Measurements from ENCODE around the gene TAT.
"Not testable (repeated sequence)": the region's sequence is repeated elsewhere in the genome, so short reads cannot be mapped to it uniquely, and the experiment has no call there.

The TAT gene

GRCh38 chr16:71584543-71585317 is 7.8 kb upstream of the TAT start:
- no peak for DNase-seq (ENCODE audit: low read depth in 2 of 2)

GRCh38 chr16:71582553-71582848 is 5.6 kb upstream of the TAT start:
- DNase-seq (ENCODE audit: low read depth in 2 of 2), result not testable (repeated sequence)

GRCh38 chr16:71574702-71575101 is 2.2 kb downstream of the TAT start:
- no peak for DNase-seq (ENCODE audit: low read depth in 2 of 2)

GRCh38 chr16:71573387-71574094 is 3.4 kb downstream of the TAT start:
- no peak for DNase-seq (ENCODE audit: low read depth in 2 of 2)

DNA sequence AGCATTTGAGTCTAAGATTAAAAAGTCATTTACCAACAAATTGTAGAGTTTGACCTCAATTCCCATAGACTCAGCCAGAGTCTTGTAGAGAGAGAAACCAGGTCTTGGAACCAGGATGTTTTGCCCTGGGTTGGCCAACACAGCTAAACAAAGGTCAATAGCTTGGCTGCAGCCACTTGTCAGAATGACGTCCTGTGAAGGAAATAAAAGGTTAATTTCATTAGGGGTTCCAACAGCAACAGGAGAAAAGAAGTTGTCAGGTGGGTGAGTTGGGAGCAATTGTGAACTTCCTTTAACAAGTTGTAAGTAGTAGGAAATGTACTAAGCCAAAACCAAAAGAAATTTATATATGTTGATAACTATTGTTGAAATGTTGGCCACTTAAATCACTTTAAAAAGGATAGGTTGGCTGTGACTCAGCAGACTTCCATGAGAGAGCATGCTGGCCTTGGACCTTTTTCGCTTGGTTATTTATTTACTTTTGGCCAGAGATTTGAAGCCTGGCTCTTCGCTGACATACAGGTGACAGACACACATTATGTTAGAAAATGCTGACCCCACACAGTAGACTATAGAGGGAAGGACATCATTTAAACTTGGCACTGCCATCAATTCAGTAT is 4.3 kb downstream of the TAT start:
- DNase-seq (ENCODE audit: low read depth in 2 of 2), result no peak

GRCh38 chr16:71570144-71570543 is 6.7 kb downstream of the TAT start:
- no peak for DNase-seq (ENCODE audit: low read depth in 2 of 2)

- no peak for DNase-seq (ENCODE audit: low read depth in 2 of 2)
Observed at GRCh38 chr16:71569621-71570020, 7.3 kb downstream of the TAT start.

DNA sequence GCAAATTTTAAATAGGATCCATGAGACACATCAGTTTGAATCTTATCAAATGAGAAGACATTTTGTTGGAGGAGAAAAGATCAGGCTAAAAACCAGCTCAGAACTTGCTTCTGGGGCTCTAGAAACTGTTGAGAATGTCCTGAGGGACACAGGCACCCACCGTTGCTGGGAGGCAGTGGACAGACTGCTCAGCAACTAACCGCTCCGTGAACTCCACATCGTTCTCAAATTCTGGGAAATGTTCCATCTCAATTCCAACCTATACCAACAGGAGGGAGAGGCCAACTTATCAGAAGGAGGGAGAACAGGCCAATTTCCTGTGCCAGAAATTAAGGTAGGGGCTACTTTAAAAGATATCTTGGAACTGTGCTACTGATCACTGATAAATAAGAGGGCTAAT is 8.3 kb downstream of the TAT start:
- no peak for DNase-seq (ENCODE audit: low read depth in 2 of 2)

GRCh38 chr16:71567931-71568330 is 9.0 kb downstream of the TAT start:
- DNase-seq (ENCODE audit: low read depth in 2 of 2), result no peak

- no peak for DNase-seq (ENCODE audit: low read depth in 2 of 2)
Observed at GRCh38 chr16:71565812-71566700, 10.8 kb downstream of the TAT start.

DNA sequence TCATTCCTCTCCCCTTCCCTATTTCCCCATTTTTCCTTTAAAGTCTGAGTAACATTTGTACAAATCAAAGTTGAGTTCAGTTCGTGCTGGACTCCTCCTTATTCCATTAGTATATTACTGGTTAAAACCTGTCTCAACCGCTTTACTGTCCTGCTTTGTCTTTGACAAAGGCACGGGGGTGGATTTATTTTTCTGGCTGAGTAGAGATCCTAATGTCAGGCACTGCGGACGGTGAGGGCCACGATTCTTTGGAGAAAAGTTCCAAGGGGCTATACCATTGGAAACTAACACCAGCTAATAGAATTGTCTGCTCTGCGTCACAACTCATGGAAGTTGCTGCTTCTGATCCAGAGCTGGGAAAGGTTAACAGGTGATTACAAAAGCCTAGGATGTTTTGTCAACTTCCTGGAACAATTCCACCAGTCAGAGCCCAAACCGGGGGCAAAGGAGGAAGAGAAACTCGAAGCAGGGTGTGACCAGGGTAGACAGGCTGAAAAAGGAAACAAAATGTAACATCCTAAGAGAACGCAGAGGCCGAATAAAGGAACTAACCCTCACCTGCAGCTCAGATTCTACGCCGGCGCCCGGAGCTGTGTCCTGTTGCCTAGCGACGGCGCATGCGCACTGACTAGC is 12.4 kb downstream of the TAT start:
- DNase-seq (ENCODE audit: low read depth in 2 of 2), result no peak

DNA sequence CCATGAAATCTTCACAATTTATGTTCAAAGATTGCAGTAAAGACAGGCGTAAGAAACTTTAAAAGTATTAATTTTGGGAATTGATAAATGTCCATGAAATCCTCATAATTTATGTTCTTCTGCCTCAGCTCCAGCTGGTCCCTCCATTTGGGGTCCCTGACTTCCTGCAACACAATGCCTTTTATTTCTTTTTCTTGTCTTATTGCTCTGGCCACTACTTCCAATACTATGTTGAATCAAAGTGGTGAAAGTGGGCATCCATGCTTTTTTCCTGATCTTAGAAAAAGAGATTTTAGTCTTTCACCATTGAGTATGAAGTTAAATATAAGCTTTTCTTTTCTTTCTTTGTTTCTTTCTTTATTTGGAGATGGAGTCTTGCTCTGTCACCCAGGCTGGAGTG is 14.3 kb downstream of the TAT start:
- DNase-seq (ENCODE audit: low read depth in 2 of 2), result no peak

DNA sequence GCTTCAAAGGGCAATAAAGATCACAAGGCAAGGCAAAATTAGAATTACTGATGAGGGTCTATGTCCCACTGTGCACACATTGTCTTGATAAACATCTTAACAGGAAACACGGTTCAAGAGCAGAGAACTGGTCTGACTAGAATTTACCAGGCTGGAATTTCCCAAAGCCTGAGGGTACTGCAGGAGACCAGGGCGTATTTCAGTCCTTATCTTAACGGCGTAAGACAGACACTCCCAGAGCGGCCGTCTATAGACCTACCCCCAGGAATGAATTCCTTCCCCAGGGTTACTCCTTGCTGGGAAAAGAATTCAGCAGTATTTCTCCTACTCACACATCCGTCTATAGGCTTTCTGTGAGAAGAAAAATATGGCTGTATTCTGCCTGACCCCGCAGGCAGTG is 15.0 kb downstream of the TAT start:
- DNase-seq (ENCODE audit: low read depth in 2 of 2), result not testable (repeated sequence)

DNA sequence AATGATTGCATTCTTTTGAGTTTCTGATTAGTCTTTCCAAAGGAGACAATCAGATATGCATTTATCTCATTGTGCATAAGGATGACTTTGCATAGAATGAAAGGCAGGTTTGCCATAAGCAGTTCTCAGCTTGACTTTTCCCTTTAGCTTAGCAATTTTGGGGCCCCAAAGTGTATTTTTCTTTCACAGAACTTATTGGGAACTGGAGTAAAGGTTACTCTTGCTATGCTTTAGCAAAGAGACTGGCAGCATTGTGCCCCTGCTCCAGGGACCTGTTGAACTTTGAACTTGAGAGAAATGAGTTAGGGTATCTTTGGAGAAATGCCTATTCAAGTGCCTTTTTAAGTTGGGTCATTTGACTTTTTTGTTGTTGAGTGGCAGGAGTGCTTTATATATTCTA is 17.0 kb downstream of the TAT start:
- no peak for DNase-seq (ENCODE audit: low read depth in 2 of 2)

GRCh38 chr16:71557954-71558582 is 18.8 kb downstream of the TAT start:
- no peak for DNase-seq (ENCODE audit: low read depth in 2 of 2)

DNA sequence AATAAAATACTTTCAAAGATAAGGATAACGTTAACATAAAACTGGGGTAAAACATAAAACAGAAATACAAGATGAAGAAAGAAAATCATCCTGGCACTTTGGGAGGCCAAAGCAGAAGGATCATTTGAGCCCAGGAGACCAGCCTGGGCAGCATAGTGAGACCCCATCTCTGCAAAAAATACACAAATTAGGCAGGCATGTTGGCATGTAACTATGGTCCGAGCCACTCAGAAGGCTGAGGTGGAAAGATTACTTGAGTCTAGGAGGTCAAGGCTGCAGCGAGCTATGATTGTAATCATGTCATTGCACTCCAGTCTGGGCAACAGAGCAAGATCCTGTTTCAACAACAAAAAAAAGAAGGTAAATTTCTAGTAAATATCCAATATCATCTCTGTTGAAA is 19.6 kb downstream of the TAT start:
- no peak for DNase-seq (ENCODE audit: low read depth in 2 of 2)

- no peak for DNase-seq (ENCODE audit: low read depth in 2 of 2)
Observed at GRCh38 chr16:71555230-71555891, 21.5 kb downstream of the TAT start.

- no peak for DNase-seq (ENCODE audit: low read depth in 2 of 2)
Observed at GRCh38 chr16:71552698-71553503, 24.0 kb downstream of the TAT start.

DNA sequence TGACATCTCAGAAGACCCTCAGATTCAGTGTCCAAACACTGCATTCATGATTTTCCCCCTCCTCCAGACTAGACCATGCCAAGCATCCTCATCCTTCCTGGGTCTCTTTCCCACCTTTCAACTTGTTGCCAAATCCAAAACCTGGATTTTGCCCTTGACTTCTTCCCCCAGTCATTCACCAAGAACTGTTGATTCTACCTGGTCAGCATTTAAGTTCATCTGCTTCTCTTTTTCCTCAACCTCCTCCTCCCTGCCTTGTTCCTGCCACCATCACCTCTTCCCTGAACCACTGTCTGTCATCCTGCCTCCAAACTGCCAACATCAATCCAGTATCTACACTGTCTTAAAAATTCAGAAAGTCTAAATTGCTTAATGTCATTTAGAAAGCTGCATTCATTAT is 29.7 kb downstream of the TAT start:
- DNase-seq (ENCODE audit: low read depth in 2 of 2), result no peak

DNA sequence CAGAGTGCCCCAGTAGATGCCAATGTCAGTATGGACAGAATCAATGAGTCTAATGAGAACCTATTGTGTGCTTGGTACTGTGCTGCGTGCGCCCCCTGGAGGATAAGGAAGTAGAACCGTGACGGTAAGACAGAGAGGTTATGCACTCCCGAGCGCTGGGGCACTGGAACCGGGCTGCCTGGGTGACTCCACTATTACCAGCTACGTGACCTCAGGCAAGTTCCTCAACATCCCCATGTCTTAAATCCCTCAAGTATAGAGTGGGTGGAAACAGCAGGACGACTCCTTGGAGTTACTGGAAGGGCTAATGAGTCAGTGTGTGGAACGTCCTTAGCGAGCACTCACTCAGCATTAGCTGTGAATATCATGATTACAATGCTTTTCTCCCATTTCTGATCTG is 34.5 kb downstream of the TAT start:
- peak; percentile 47 to 62 for DNase-seq (ENCODE audit: low read depth in 2 of 2)

Measured in stimulated activated CD4-positive, alpha-beta T cell treated with anti-CD3 and anti-CD28 coated beads, Interleukin-4, amount 100 ng/mL, for 48 hours (primary cell).